Activated naive CD4-positive, alpha-beta T cell treated with anti-CD3 and anti-CD28 coated beads, Interleukin-2, amount 10 ng/mL, durations not matched to agents 7 days and 5 days (primary cell): ENCODE data around the gene CCL16.
"Not testable (repeated sequence)": the region's sequence is repeated elsewhere in the genome, so short reads cannot be mapped to it uniquely, and the experiment has no call there.

Experiments
- CTCF ChIA-PET: fragments of 350-600 bp; sonication (Branson Sonifier 250); formaldehyde crosslinking; loops from one replicate; lab custom pipeline; 2021; ENCODE audit warnings: antibody characterized with exemption; lab: Charles Lee
- DNase-seq: peaks from one replicate; pipeline ENCODE4 v3.0.0-alpha.2; 2020
- H3K27ac Mint-ChIP-seq: one replicate; pipeline ENCODE4 v1.8.0; 2021; ENCODE audit warnings: mild to moderate bottlenecking, moderate library complexity, mixed read lengths
- H3K27me3 Mint-ChIP-seq: one replicate; pipeline ENCODE4 v1.8.0; 2021; ENCODE audit warnings: mild to moderate bottlenecking, mixed read lengths
- H3K36me3 Mint-ChIP-seq: one replicate; pipeline ENCODE4 v1.8.0; 2021; ENCODE audit warnings: mixed read lengths
- H3K4me1 Mint-ChIP-seq: one replicate; pipeline ENCODE4 v1.8.0; 2021; ENCODE audit warnings: mixed read lengths
- H3K4me3 Mint-ChIP-seq: one replicate; pipeline ENCODE4 v1.8.0; 2021; ENCODE audit warnings: mild to moderate bottlenecking, moderate library complexity, mixed read lengths
- H3K9me3 Mint-ChIP-seq: one replicate; pipeline ENCODE4 v1.8.0; 2021; ENCODE audit warnings: mixed read lengths

Gene CCL16, protein sequence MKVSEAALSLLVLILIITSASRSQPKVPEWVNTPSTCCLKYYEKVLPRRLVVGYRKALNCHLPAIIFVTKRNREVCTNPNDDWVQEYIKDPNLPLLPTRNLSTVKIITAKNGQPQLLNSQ

DNA sequence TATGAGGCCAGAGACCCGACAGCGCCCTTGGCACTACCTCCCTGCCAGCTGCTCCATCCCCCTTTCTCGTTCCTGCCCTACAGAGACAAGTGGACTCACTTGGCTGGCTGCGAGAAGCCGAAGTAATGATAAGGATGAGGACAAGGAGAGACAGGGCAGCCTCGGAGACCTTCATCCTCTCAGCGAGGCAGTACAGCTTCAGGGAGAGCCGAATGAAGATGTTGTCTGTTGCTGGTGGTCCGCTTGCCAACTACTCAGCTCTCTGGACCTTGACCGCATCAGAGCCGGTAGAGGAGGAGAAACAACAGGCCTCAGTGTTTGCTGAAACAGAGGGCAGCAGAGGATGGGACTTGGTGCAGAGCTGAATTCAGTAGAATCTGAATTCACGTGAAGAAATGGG, at the start of gene CCL16:
CCL16 (minus strand) TSS at position 252 of the 400 bp plus-strand sequence; CDS start at position 175, 77 bp downstream.
- H3K4me3 Mint-ChIP-seq, result no peak within 1 kb of the TSS
- no peak within 1 kb of the TSS for H3K27ac Mint-ChIP-seq
- H3K9me3 Mint-ChIP-seq, result no peaks in the 10 kb centered on the region
- H3K36me3 Mint-ChIP-seq, result no peaks in the 10 kb centered on the region
- CTCF ChIA-PET, result interaction anchor here (1.4 to 2.9 kb wide), 2 partner anchors 12 to 167 kb away, joined by 4 to 13 read pairs; no protein-coding TSS in a partner anchor
- no peaks in the 10 kb centered on the region for H3K4me1 Mint-ChIP-seq
- DNase-seq, result no peak
- peaks cover 18% of the 10 kb centered on the region for H3K27me3 Mint-ChIP-seq

DNA sequence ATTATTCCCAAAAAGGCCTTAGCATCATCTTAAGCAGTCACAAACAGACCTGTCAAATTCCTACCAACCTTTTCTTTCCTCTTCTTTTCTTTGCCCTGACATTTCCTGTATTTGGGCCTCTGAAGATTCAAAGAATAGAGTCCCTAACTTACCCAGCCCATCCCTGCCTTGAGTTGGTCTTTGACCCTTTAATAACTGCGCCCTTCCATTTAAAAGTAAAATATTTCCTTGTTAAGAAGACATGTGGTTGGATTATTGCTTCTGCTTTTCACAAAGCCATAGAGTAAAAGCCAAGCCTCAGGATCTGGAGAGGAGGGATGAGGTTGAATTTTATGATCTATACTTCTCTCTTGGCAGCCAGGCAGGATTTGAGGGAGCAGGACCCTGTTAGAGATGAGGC, 49.7 kb upstream of the CCL16 start:
- H3K4me1 Mint-ChIP-seq, result no peaks in the 10 kb centered on the region
- H3K36me3 Mint-ChIP-seq, result no peaks in the 10 kb centered on the region
- no peak for DNase-seq
- H3K27ac Mint-ChIP-seq, result no peak overlapping the region
- peaks cover 55% of the 10 kb centered on the region for H3K27me3 Mint-ChIP-seq
- CTCF ChIA-PET, result no interaction called here
- no peaks in the 10 kb centered on the region for H3K9me3 Mint-ChIP-seq
- H3K4me3 Mint-ChIP-seq, result no peak overlapping the region

DNA sequence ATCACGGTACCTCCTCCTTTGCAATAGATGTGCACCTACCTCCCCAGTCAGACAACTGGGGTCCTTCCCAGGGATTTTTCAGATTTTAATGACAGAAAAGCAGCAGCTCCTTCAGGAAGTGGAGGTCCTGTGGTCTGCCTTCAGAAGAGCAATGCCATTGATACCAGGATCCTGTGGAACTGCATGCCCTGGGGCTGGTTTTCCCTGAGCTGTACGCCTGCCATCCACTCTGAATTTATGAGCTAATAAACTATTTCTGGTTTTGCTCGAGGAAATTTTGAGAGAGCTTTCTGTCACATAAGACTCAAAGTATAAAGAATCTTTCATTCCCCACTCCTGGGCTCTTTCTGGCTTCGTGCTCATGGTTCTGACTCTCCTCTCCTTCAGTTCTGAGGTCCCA, 46.5 kb upstream of the CCL16 start:
- no peak overlapping the region for H3K4me3 Mint-ChIP-seq
- no peaks in the 10 kb centered on the region for H3K4me1 Mint-ChIP-seq
- H3K9me3 Mint-ChIP-seq, result no peaks in the 10 kb centered on the region
- no peak overlapping the region for H3K27ac Mint-ChIP-seq
- H3K27me3 Mint-ChIP-seq, result peaks cover 55% of the 10 kb centered on the region
- H3K36me3 Mint-ChIP-seq, result no peaks in the 10 kb centered on the region
- CTCF ChIA-PET, result no interaction called here
- DNase-seq, result no peak

DNA sequence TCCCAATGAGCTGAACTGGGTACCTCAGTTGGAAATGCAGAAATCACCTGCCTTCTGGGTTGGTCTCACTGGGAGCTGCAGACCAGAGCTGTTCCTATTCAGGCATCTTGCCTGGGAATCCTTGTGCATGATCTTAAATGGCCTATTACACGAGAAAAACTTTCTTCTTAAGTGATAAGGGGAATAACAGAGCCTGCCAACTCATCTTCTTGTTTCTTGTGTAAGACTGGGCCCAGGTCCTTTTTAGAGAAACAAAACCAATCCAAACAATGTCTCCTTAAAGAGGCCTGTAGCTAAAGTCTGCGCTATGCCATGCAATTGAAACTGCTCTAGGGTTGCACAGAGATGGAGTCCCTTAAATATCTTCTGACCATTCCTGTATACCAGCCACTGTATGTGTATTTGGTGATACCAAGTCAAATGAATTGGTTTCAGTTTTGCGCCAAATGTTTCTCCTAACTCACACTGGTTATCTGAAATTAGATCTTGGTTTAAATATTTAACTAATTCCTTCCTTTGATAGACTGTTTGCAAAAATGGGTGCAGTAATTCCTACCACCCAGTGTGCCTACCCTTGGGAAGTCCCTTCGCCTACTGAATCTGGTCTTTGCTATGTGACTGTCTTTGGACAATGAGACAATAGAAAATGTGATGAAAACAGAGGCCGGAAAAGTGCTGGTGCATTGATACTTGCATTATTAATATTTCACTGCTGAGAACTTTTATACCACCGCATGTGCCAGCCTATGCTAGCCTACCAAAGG, 43.0 kb upstream of the CCL16 start:
- Mint-ChIP-seq H3K4me1 (no peaks in the 10 kb centered on the region), H3K27me3 (peaks cover 49% of the 10 kb centered on the region), H3K4me3 (no peak overlapping the region), H3K9me3 (no peaks in the 10 kb centered on the region), H3K36me3 (no peaks in the 10 kb centered on the region), H3K27ac (no peak overlapping the region)
- DNase-seq, result no peak
- CTCF ChIA-PET, result interaction anchor here (1.1 to 2.2 kb wide), 2 partner anchors 48 to 125 kb away, joined by 3 to 7 read pairs; no protein-coding TSS in a partner anchor

DNA sequence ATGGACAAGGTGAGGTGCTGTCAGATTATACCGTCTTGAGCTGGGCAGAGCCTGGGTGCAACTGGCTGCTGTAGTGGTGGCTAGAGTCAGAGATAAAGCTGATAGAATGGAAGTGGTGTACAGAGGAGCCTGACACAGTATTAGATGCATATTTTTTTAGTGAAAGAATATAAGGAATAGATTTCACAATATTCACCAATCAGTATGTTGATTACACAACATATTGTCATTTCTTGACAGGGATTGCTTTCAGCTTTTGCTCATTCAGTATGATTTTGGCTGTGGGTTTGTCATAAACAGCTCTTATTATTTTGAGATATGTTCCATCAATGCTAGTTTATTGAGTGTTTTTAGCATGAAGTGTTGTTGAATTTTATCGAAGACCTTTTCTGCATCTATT, 38.1 kb upstream of the CCL16 start:
- CTCF ChIA-PET, result no interaction called here
- no peaks in the 10 kb centered on the region for H3K9me3 Mint-ChIP-seq
- no peaks in the 10 kb centered on the region for H3K36me3 Mint-ChIP-seq
- H3K27ac Mint-ChIP-seq, result no peak overlapping the region
- DNase-seq, result no peak
- no peak overlapping the region for H3K4me3 Mint-ChIP-seq
- no peaks in the 10 kb centered on the region for H3K4me1 Mint-ChIP-seq
- peaks cover 43% of the 10 kb centered on the region for H3K27me3 Mint-ChIP-seq

DNA sequence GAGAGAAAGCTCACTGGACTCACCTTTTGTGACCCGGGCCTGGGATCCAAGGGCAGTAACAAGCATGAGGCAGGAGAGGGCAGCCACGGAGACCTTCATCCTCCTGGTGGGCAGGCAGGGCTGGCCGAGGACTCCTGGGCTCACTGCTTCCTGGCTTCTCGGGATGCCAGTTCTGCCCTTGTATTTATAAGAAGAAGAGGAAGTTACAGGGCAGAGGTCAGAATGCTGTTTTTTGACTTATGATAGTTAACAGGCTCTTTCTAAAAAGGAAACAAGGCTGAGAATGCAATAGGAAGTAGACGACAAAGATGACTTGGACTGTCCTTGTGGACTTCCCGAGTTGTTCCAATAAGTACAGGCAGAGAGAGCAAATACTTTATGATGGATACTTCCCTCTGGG, 36.5 kb upstream of the CCL16 start, which contains the start of gene CCL23:
CCL23 (minus strand) TSS at position 174 of the 400 bp plus-strand sequence; CDS start at position 99, 75 bp downstream.
- no peak within 1 kb of the TSS for H3K27ac Mint-ChIP-seq
- H3K36me3 Mint-ChIP-seq, result no peaks in the 10 kb centered on the region
- DNase-seq, result no peak
- CTCF ChIA-PET, result interaction anchor here (1.1 kb wide), 1 partner anchor 131 kb away, joined by 3 read pairs; no protein-coding TSS in a partner anchor
- H3K4me1 Mint-ChIP-seq, result no peaks in the 10 kb centered on the region
- no peak within 1 kb of the TSS for H3K4me3 Mint-ChIP-seq
- peaks cover 48% of the 10 kb centered on the region for H3K27me3 Mint-ChIP-seq
- no peaks in the 10 kb centered on the region for H3K9me3 Mint-ChIP-seq

DNA sequence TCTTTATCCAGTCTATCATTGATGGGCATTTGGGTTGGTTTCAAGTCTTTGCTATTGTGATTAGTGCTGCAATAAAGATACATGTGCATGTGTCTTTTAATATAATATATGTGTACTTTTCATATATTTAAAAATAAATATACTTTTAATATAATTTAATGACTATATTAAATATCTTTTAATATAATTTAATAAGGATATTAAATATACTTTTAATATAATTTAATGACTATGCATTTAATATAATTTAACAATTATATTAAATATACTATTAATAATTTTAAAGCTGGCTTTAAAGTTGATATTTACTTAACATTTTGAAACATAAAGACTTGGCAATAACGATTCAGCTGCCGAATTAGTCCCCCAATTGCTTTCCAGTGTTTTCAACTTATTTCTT, 35.3 kb upstream of the CCL16 start:
- Mint-ChIP-seq H3K27ac (no peak overlapping the region), H3K27me3 (peaks cover 48% of the 10 kb centered on the region), H3K4me1 (no peaks in the 10 kb centered on the region), H3K4me3 (no peak overlapping the region), H3K9me3 (no peaks in the 10 kb centered on the region), H3K36me3 (no peaks in the 10 kb centered on the region)
- CTCF ChIA-PET, result no interaction called here
- no peak for DNase-seq

DNA sequence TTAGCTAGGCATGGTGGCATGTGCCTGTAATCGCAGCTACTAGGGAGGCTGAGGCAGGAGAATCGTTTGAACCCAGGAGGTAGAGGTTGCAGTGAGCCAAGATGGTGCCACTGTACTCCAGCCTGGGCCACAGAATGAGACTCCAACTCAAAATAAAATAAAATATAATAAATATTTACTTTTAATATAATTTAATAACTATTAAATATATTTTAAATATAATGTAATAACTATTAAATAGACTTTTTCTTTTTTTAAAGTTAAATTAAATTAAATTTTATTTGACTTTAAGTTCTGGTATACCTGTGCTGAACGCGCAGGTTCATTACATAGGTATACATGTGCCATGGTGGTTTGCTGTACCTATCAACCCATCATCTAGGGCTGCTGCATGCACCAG, 34.6 kb upstream of the CCL16 start:
- H3K36me3 Mint-ChIP-seq, DNase-seq, H3K4me1 Mint-ChIP-seq, CTCF ChIA-PET, H3K27ac Mint-ChIP-seq, H3K4me3 Mint-ChIP-seq, H3K9me3 Mint-ChIP-seq: not testable (repeated sequence)
- H3K27me3 Mint-ChIP-seq, result peaks cover 48% of the 10 kb centered on the region

DNA sequence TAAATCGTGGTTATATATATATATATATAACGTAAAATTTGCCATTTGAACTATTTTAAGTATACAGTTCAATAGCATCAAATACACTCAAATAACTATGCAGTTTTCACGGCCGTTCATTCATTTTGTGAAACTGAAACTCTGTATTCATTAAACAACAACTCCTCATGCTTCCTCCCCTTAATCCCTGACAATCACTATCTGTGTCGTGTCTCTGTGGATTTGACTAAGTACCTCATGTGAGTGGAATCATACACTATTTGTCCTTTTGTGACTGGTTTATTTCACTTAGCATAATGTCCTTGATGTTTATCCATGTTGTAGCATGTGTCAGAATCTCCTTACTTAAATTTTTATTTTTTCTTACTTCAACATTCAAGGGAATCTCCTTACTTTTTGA, 33.6 kb upstream of the CCL16 start:
- CTCF ChIA-PET, result interaction anchor here (1.0 kb wide), 1 partner anchor 46 kb away, joined by 3 read pairs; no protein-coding TSS in a partner anchor
- DNase-seq, result no peak
- Mint-ChIP-seq H3K9me3 (no peaks in the 10 kb centered on the region), H3K36me3 (no peaks in the 10 kb centered on the region), H3K27ac (no peak overlapping the region), H3K4me3 (no peak overlapping the region), H3K27me3 (peaks cover 51% of the 10 kb centered on the region), H3K4me1 (no peaks in the 10 kb centered on the region)

DNA sequence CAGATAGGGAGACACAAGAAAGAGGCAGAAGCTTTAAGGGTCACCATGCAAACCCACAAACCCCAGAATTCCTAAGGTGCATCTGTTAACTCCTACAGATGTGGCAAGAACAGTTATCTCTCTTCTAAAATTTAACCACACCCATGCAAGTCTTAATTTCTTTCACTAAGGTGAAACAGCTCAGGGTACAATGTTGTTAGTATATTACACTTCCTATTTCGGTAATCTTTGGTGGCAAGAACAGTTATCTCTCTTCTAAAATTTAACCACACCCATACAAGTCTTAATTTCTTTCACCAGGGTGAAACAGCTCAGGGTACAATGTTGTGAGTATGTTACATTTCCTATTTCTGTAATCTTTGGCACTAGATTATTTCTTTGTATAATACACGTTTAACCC, 29.9 kb upstream of the CCL16 start:
- DNase-seq, result no peak
- H3K4me1 Mint-ChIP-seq, result no peaks in the 10 kb centered on the region
- H3K36me3 Mint-ChIP-seq, result no peaks in the 10 kb centered on the region
- peaks cover 4% of the 10 kb centered on the region for H3K9me3 Mint-ChIP-seq
- CTCF ChIA-PET, result no interaction called here
- H3K4me3 Mint-ChIP-seq, result no peak overlapping the region
- H3K27me3 Mint-ChIP-seq, result peaks cover 30% of the 10 kb centered on the region
- no peak overlapping the region for H3K27ac Mint-ChIP-seq

DNA sequence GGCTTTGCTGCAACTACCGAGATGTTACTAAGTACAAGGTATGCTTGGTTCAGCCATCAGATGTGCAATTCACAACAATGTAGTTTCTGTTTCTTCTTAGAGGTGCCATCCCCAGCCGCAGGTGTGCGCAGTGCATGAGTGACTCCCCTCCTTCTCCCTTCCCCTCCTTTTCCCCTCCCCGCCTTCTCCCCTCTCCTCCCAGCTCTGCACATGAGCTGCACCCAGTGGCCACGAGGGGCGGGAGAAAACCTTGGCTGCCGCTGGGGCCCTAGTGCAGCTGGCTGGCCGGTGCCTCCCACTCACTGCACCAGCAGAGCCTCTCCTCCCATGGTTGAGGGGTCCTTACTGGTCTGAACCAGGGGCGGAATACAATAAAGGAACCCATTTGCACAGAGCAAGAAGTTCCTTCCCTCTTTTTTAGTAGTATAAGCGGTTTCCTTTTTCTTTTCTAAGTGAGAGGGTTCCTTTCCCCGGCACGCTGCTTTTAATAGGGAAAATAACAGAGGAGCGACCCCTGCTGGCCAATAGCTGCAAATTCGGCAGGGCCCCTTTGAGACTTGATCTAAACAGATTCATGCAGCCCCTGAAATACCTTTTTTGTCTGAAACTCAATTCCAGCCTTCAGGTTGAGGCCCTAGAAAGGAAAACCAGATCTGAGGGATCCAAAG, 27.8 kb upstream of the CCL16 start:
- no peak overlapping the region for H3K27ac Mint-ChIP-seq
- CTCF ChIA-PET, result no interaction called here
- peaks cover 4% of the 10 kb centered on the region for H3K9me3 Mint-ChIP-seq
- no peak overlapping the region for H3K4me3 Mint-ChIP-seq
- H3K36me3 Mint-ChIP-seq, result no peaks in the 10 kb centered on the region
- no peaks in the 10 kb centered on the region for H3K4me1 Mint-ChIP-seq
- DNase-seq, result no peak
- H3K27me3 Mint-ChIP-seq, result peaks cover 31% of the 10 kb centered on the region

DNA sequence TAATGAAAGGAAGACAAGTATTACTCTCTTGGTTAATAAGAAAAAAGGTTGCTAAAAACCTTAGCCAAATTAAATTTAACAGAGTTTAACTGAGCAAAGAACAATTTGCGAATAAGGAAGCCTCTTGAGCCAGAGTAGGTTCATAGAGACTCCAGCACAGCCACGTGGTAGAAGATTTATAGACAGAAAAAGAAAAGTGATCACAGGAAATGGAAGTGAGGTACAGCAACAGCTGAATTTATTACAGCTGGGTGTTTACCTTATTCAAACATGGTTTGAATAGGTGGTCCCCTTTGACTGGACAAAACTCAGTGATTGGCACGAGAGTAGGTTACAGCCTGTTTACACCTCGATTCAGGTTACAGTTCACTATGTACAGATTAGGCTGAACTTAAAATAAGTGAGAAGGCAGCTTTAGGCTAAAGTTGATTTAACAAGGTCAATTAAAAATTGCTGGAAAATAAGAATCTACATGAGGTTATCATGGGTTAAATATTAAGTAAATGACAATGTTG, 23.4 kb upstream of the CCL16 start:
- no peak for DNase-seq
- Mint-ChIP-seq H3K4me3 (no peak overlapping the region), H3K4me1 (no peaks in the 10 kb centered on the region), H3K9me3 (peaks cover 4% of the 10 kb centered on the region), H3K27me3 (peaks cover 15% of the 10 kb centered on the region), H3K36me3 (no peaks in the 10 kb centered on the region), H3K27ac (no peak overlapping the region)
- CTCF ChIA-PET, result interaction anchor here (1.0 to 1.9 kb wide), 5 partner anchors 10 to 145 kb away, joined by 3 to 6 read pairs (median 4); no protein-coding TSS in a partner anchor

DNA sequence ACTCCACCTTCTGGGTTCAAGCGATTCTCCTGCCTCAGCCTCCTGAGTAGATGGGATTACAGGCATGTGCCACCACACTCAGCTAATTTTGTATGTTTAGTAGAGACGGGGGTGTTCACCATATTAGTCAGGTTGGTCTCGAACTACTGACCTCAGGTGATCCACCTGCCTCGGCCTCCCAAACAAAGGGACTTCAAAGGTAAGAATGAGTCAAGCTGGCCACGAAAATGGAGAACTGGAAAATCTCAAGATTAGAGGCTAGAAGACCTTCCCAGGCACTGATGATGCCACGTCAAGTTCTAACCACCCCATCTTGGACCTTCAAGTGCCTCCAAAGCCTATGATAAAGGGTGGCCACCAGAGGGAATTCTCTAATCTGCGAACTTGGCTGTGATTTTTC, 21.3 kb upstream of the CCL16 start:
- no peaks in the 10 kb centered on the region for H3K36me3 Mint-ChIP-seq
- CTCF ChIA-PET, result no interaction called here
- no peaks in the 10 kb centered on the region for H3K9me3 Mint-ChIP-seq
- DNase-seq, result no peak
- H3K4me3 Mint-ChIP-seq, result no peak overlapping the region
- H3K4me1 Mint-ChIP-seq, result no peaks in the 10 kb centered on the region
- peaks cover 27% of the 10 kb centered on the region for H3K27me3 Mint-ChIP-seq
- no peak overlapping the region for H3K27ac Mint-ChIP-seq

DNA sequence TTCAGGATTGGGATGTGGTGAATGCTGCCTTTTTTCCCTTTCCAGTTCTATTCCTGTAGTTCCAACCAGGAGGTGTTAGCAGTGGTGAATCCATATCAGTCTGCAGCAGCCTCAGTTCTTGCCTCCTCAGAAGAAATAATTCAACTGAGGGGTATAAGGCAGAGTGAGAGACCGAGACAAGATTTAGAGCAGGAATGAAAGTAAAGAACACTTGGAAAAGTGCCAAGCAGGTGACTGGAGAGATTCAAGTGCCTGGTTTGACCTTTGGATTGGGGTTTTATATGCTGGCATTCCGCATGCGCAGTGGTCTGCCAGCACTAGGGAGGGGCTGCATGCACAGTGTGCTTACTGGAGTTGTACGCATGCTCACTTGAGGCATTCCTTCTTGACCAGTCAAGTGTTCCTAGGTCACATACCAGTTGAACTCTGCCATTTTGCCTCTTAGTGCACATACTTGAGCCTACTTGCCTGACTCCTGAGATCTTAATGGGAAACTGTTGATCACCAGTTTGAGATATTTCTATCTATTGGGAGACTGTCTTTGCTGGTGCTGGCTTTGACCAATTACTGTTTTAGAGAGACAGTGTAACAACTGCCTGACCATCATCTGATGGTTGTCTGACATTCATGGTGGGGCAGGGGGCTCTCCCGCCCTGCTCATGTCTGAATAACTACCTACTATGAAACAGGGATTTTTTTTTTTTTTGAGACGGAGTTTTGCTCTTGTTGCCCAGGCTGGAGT, 20.7 kb upstream of the CCL16 start:
- no peaks in the 10 kb centered on the region for H3K4me1 Mint-ChIP-seq
- DNase-seq, result no peak
- H3K27me3 Mint-ChIP-seq, result peaks cover 27% of the 10 kb centered on the region
- H3K9me3 Mint-ChIP-seq, result no peaks in the 10 kb centered on the region
- no peaks in the 10 kb centered on the region for H3K36me3 Mint-ChIP-seq
- no peak overlapping the region for H3K27ac Mint-ChIP-seq
- CTCF ChIA-PET, result no interaction called here
- H3K4me3 Mint-ChIP-seq, result no peak overlapping the region
